Panc1 (cell line): Measurements from ENCODE around the gene ZNF593. TPM values are rescaled to one million over a fixed set of nuclear protein-coding genes. Genes with fewer than 3 reads are reported as not detected.

Experiments used
- ATAC-seq: fragments of 200-7000 bp; cut with Tn5 transposase; 2 replicates; pipeline ENCODE4 v1.9.1; 2020; ENCODE audit warnings: mild to moderate bottlenecking, moderate library complexity
- BruUV-seq: library from RNA; stranded (reverse); fragments of 400-500 nt; replicated peaks from 2 replicates; lab custom pipeline; 2021; lab: Mats Ljungman, UMichigan
- CTCF ChIA-PET: fragments of 300-600 bp; sonication (Branson Sonifier 250); formaldehyde crosslinking; loops from one replicate; lab custom pipeline; 2022; ENCODE audit warnings: antibody characterized with exemption; lab: Charles Lee
- POLR2A ChIA-PET: fragments of 300-600 bp; sonication (Branson Sonifier 250); formaldehyde crosslinking; loops from one replicate; lab custom pipeline; 2022; ENCODE audit warnings: antibody characterized with exemption; lab: Charles Lee
- DNase-seq: peaks from one replicate; pipeline ENCODE4 v3.0.0-alpha.2; 2010; ENCODE audit warnings: low read depth, low spot score
- H3K27ac ChIP-seq: 2 replicates; pipeline ENCODE4 v1.5.1; 2011; ENCODE audit warnings: mild to moderate bottlenecking, low read length, inconsistent platforms
- H3K27me3 ChIP-seq: fragments of 200-500 bp; sonication (Bioruptor generic); 2 replicates; pipeline ENCODE4 v1.6.0; 2014; ENCODE audit warnings: low read length, inconsistent platforms; ENCODE audit not compliant: control insufficient read depth, insufficient read depth
- H3K36me3 ChIP-seq: fragments of 200-500 bp; sonication (Bioruptor generic); 2 replicates; pipeline ENCODE4 v1.5.1; 2014; ENCODE audit warnings: inconsistent platforms, mild to moderate bottlenecking, low read length, moderate library complexity; ENCODE audit not compliant: control insufficient read depth, insufficient read depth
- H3K4me1 ChIP-seq: 2 replicates; pipeline ENCODE4 v1.5.1; 2011; ENCODE audit warnings: inconsistent platforms, mild to moderate bottlenecking, low read length, moderate library complexity; ENCODE audit not compliant: control insufficient read depth, insufficient read depth
- H3K4me3 ChIP-seq, 2 experiments: 2 replicates each; pipeline ENCODE4 v1.5.1; 2011 to 2012; ENCODE audit warnings: low read depth in 2 of 2, low read length in 2 of 2, mild to moderate bottlenecking in 2 of 2, inconsistent platforms in 1 of 2, moderate library complexity in 1 of 2
- H3K9me3 ChIP-seq: fragments of 200-500 bp; sonication (Bioruptor generic); 2 replicates; pipeline ENCODE4 v1.5.1; 2014; ENCODE audit warnings: low read depth, mild to moderate bottlenecking, inconsistent platforms, low read length, moderate library complexity; ENCODE audit not compliant: control insufficient read depth, insufficient read depth
- CTCF ChIP-seq: fragments of 450-650 bp; IDR thresholded peaks from 2 replicates; pipeline ENCODE4 v1.5.1; 2017; ENCODE audit warnings: mild to moderate bottlenecking
- POLR2AphosphoS5 ChIP-seq: IDR thresholded peaks from 2 replicates; pipeline ENCODE4 v1.6.1; 2012; ENCODE audit warnings: mild to moderate bottlenecking, low read depth, low read length, moderate library complexity
- REST ChIP-seq, 2 experiments: IDR thresholded peaks; 2 replicates each; pipeline ENCODE4 v1.6.1; 2011 to 2012; ENCODE audit warnings: low read depth in 2 of 2, control low read depth in 1 of 2, low read length in 1 of 2, mild to moderate bottlenecking in 1 of 2, moderate library complexity in 1 of 2; ENCODE audit not compliant: insufficient read depth in 1 of 2
- SIN3A ChIP-seq: IDR thresholded peaks from 2 replicates; pipeline ENCODE4 v1.6.1; 2012; ENCODE audit warnings: low read depth, mild to moderate bottlenecking, low read length, moderate library complexity, borderline replicate concordance; ENCODE audit not compliant: insufficient read depth
- TCF7L2 ChIP-seq: IDR thresholded peaks from 2 replicates; pipeline ENCODE4 v1.6.1; 2011; ENCODE audit warnings: mild to moderate bottlenecking, low read depth, low read length, inconsistent platforms
- in situ Hi-C: cut with HindIII; loops from 2 replicates; pipeline ENCODE4 v1.10.0; 2016; ENCODE audit warnings: low sequenced_read_pairs, low pct_unique_long_range_greater_than_20kb
- intact Hi-C: fragments of 100-400 bp; cut with micrococcal nuclease; formaldehyde crosslinking; loops from one replicate; pipeline ENCODE4 v1.10.0; 2022; ENCODE audit not compliant: unreplicated experiment
- total RNA-seq: library from RNA; stranded (reverse); gene quantifications from one replicate; pipeline ENCODE4 v1.2.1, GENCODE V29; 2021; ENCODE audit not compliant: unreplicated experiment

ZNF593 gene
- total RNA-seq, 1 experiment from 2014 or later = 108 TPM

- DNase-seq = no peak
- Histone ChIP-seq H3K36me3 (no peaks in the 10 kb centered on the region; the same call in 1 of the 2 replicates), H3K4me1 (peaks cover 17% of the 10 kb centered on the region), H3K9me3 (no peaks in the 10 kb centered on the region), H3K27ac (peak within 1 kb of the TSS; percentile 93), H3K4me3 (peak within 1 kb of the TSS; percentile 87 to 95), H3K27me3 (no peaks in the 10 kb centered on the region)
- intact Hi-C loops (no loop called here), in situ Hi-C loops (no loop called here)
- POLR2A ChIA-PET = interaction anchor here (0.6 kb wide), 1 partner anchor 52 kb away, joined by 4 read pairs; no protein-coding TSS in a partner anchor
- CTCF ChIA-PET = no interaction called here
- no TSS peak for BruUV-seq
- TF ChIP-seq POLR2AphosphoS5 = no peak
- TF ChIP-seq SIN3A = no peak
- TF ChIP-seq TCF7L2 = no peak
- TF ChIP-seq REST (IDR thresholded peaks at IDR 0.05; ENCODE audit: insufficient read depth in 1 of 2, low read depth in 2 of 2, low read length in 1 of 2) = no peak
- TF ChIP-seq CTCF = no peak
- ATAC-seq = no peak
Measured at GRCh38 chr1:26171084-26172072, 1.7 kb downstream of the ZNF593 start, which contains the start of gene ZNF593OS. Gene ZNF593OS, minus strand, starts transcription at chr1:26171832. Its CDS starts 171 bp downstream, at chr1:26171661.

DNA sequence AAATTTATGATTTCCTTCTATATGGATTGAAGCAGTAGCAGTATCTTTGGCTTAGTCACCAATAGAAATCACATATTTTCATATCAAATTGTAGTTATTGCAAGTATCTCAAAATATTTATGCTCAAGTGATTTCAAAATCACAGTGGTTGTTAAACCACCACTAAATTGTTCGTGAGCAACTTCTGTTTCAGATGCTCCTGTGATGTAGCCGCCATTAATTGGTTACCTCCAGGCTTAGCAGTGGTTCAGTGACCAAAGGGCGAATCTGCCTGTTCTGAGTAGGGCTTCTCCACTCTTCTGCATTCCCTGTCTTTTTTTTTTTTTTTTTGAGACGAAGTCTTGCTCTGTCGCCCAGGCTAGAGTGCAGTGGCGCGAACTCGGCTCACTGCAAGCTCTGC, 5.6 kb downstream of the ZNF593 start:
- intact Hi-C loops (no loop called here), in situ Hi-C loops (no loop called here)
- POLR2A ChIA-PET = interaction anchor here (0.6 kb wide), 1 partner anchor 54 kb away, joined by 8 read pairs; no protein-coding TSS in a partner anchor
- H3K4me1 ChIP-seq = peaks cover 10% of the 10 kb centered on the region
- CTCF ChIA-PET = no interaction called here
- no TSS peak for BruUV-seq
- H3K36me3 ChIP-seq = no peaks in the 10 kb centered on the region; the same call in 1 of the 2 replicates
- ATAC-seq (no peak), DNase-seq (no peak)
- TF ChIP-seq CTCF = no peak
- no peak for TF ChIP-seq TCF7L2
- TF ChIP-seq SIN3A = no peak
- no peak for TF ChIP-seq REST (IDR thresholded peaks at IDR 0.05; ENCODE audit: insufficient read depth in 1 of 2, low read depth in 2 of 2, low read length in 1 of 2)
- TF ChIP-seq POLR2AphosphoS5 = no peak
- no peaks in the 10 kb centered on the region for H3K27me3 ChIP-seq
- H3K9me3 ChIP-seq = no peaks in the 10 kb centered on the region
- no peak overlapping the region for H3K4me3 ChIP-seq
- no peak overlapping the region for H3K27ac ChIP-seq
